Islet precursor cell (in vitro differentiated cells): ENCODE results near the gene KREMEN1.

Experiments used
- DNase-seq: peaks from one replicate; pipeline ENCODE4 v3.0.0-alpha.2; 2018

Gene KREMEN1

DNA sequence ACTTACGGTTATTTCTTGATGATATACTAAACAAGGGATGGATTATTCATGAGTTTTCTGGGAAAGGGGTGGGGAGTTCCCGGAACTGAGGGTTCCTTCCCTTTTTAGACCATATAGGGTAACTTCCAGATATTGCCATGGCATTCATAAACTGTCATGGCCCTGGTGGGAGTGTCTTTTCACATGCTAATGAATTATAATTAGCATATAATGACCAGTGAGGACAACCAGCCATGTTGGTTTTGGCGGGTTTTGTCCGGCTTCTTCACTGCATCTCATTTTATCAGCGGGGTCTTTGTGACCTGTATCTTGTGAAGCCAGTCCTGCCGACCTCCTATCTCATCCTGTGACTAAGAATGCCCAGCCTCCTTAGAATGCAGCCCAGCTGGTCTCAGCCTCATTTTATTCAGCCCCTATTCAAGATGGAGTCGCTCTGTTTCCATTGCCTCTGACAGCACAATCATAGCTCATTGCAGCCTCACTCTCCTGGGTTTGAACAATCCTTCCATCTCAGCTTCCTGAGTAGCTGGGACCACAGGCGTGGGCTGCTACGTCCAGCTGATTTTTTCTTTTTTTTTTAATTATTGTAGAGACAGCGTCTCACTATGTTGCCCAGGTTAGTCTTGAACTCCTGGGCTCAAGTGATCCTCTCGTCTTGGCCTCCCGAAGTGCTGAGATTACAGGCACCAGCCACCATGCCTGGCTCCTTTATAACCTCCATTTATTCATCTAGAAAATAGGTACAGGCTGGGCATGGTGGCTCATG lies 80.3 kb downstream of the KREMEN1 start:
- peak; percentile 53 for DNase-seq

DNA sequence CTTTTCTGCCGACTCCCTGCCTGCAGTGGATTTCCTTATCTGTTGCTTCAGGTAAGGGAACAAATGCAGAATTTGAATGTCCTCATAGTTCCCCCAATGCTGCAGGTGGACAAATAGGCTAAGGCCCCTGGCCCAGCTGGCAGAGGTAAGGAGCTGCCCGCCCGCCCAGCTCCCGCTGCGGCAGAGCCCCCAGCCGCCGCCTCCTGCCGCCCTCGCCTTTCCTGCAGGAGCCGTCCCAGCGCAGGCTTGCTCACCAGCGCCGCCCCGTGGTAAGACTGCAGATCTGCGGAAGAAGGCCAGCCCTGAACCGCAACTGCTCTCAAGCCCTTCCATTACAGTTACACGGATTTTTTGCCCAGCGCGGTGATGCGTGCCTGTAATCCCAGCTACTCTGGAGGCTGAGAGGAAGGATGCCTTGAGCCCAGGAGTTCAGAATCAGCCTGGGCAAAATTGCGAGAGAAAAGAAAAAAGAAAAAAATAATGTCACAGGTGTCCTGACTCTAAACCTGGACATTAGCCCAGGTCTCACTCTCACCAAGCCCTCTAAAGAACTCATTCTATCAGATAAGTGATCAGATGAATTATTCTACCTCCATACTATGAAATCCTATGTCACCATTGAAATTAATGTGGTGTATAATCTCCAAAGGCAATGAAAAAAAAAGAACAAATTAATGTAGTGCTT lies 81.7 kb downstream of the KREMEN1 start:
- peak; percentile 90 for DNase-seq

DNA sequence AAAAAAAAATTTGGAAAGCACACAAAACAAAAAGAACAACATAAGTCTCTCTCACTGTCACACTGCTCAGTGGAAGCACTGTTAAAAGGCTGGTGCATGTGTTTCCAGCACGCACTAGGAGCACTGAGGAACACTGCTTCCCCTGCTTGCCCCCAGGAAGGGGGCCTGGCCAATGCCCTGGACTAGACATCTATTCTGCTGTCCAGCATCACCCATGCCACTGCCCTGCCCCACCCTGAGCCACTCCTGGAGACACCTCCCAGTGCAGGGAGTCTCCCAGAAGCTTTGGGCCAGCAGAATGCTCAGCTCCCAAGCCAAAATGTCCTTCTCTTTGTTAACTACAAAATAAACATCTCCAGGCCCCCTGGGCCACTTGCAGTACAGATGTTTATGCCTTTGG lies 83.1 kb downstream of the KREMEN1 start:
- DNase-seq, result no peak

DNA sequence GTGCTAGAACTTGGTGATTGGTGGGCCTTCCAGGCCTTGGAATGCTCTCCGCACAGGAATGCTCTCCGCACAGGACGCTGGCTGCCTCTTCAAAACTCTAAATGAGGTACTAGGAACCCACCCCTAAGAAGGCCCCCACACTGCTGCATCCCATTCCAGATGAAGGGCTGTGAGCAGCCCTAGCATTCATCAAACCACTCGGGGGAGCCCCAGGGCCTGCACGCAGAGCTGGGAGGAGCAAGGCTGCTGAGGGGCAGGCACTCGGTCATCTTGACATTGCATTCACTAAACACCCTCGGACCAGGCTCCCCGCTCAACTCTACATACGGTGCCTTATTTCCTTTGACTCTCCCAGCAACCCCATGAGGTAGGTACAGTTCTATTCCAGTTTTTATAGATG lies 83.7 kb downstream of the KREMEN1 start:
- DNase-seq, result no peak

DNA sequence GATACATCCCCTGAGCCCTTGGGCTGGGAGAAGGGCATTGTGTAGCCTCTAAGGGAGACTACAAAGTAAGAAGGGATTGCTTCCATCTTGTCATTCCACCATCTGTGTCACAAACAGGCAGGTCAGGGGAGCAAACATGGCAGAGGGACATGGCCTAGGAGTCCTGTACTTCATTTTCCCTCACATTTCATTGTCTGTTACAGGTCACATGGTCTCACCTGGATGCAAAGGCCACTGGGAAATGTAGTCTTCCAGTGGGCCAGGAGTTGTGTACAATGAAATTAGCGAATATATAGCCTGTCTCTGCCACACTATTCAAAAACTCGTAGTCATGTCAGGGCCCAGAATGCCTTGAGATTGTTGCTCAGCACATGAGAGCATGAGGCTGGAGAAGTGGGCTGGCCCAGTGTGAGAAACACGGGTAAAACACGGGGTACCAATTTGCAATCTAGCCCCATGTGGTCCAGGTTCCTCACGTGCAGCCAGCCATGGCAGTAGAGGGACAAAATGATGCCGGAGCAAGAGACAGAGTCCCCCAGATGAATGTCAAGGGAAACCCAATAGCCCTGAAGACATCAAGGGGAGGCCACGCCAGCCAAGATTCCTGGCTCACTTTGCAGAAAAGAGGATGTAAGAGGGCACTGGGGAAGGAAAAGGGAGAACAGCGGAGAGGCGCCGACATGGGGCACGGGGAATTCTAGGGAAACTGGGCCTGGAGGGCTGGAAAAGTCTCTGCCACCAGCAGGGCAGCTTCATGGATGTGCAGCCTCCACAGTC lies 85.1 kb downstream of the KREMEN1 start:
- no peak for DNase-seq

DNA sequence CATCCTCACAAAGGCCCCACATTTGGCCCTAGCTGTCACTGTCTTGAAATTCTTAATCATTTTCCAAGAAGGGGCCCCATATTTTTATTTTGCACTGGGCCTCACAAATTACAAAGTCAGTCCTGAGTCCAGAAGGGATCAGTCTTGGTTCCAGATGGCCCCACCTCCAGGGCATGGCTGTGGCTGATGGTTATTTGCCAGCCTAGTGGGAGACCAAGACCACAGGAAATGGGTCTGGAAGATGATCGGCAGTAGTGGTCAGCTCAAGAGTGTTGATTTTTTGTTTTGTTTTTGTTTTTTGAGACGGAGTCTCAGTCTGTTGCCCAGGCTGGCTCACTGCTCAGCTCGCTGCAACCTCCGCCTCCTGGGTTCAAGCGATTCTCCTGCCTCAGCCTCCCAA lies 85.7 kb downstream of the KREMEN1 start:
- DNase-seq, result no peak

DNA sequence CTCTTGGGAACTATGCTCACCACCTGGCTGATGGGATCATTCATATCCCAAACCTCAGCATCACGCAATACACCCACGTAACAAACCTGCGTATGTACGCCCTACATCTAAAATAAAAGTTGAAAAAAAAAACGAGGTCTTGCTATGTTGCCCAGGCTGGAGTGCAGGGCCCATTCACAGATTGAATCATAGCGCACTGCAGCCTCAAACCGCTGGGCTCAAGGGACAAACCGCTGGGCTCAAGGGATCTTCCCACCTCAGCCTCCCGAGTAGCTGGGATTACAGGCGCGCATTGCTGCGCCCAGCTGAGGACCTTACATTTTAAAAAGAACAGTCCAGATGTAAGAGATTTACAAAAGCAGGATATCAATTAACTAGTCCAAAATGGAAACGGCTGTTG lies 91.0 kb downstream of the KREMEN1 start:
- DNase-seq, result no peak

DNA sequence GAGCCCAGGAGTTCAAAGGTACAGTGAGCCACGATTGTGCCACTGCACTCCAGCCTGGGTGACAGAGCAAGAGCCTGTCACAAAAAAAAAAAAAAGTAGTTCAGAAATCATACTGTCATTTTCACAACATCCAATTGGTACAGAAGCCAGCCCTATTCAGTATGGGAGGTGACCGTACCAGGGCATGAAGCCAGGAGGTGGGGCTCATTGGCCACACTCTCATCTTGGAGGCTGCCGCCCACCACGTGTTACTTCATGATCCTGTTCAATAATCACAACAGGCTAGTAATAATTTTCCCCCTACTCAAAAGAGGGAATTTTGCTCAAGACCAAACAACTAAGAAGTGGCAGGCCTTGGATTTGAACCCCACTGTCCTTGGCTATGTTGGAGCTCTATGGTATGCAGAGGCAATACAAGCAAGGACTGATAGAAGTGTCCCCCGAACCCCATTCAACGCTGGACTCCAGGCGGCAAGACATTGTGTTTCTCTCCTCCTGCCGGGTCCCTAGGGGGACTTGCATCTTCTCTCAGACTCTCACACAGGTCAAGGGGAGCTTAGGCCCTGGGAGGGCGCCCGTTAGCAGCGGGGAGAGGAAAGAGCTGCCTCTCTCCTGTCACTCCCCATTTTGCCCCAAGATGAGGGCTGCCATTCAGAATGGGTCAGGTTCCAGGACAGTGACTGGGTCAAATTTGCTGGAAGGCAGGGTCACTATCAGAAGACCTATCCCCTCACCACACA lies 92.7 kb downstream of the KREMEN1 start:
- DNase-seq, result no peak

DNA sequence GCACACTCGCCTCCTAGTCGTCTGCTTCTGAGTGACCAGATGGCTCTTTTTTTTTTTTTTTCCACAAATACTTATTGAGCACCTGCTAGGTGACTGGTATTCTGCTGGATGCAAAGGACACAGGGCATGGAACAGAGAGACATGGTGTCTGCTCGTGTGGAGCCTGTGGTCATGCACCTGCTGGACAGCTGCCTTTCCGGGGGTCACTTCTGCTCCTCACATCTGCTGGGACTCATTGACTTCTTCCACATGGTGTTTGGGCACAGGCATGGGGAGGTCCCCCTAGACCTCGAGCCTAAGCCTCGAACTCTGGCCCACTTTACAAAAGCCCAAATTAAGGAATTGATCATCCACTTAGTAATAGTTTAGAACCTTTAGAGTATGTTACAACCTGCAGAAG lies 93.3 kb downstream of the KREMEN1 start:
- DNase-seq, result no peak

DNA sequence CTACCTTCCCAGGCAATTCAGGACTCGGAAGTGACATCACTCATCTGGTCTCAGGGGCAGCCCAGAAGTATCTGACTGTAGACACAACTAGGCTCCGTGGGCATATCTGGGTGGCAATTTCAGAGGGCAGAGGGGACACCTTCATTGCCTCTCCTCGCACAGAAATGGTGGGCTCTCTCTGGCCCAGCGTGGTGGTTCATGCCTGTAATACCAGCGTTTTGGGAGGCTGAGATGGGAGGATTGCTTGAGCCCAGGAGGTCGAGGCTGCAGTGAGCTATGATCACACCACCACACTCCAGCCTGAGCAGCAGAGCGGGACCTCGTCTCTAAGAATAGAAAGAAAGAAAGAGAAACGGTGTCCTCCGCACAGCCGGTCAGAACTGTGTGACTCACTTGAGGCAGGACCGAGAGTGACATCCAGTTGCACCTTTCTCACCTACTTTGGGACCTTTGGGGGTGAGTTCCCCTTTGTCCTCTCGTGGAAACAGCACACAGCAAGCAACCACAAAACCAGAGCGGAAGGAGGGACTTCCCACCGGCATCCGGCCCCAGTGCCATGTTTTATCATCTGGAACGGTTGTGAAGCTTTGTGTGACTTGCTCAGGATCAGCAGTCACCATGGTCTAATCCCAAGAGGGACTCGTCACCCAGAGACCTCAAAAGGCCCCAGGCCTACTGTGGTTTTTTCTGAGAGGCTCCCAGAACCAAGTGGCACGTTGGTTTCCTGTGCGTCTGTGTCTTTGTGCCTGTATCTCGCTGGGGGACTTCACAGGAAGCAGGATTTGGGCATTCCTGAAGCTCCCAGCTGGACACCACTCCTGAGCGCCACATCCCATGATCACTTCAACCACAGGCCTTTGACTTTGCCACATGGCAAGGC lies 94.4 kb downstream of the KREMEN1 start:
- no peak for DNase-seq

DNA sequence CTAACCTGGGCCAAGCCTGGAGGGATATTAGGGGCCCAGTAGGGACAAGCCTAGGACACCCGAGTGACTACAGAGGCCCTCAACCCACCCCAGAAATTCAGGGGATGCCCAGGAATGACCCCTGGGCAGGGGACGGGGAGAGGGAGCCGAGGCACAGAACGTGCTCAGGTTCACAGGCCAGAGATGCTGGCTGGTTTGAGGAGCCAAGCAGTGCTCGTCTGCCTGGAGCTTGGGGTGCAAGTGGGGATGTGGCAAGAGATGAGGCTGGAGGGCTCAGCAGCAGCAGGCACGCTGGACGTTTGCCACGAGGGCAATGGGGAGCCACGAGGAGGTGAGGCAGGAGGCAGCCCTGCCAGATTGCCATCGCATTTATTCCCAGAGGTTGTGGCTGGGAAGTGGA lies 98.9 kb downstream of the KREMEN1 start:
- no peak for DNase-seq

DNA sequence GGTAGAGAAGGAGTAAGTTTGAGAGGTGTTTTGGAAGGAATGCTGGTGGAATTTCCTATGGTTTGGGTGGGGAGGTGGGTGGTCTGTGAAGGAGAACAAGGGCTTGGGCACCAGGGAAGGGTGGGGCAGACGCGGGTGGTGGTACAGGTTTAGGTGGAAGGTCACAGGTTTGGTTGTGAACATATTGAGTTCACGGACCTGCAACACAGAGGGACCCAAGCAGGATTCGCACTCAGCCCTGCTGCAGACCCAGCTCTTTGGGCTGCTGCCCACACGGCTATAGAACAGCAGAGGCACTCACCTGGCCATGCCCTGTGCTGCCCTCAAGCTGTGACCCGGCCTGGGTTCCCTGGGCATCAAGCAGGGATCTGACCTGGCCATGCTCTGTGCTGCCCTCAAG lies 99.4 kb downstream of the KREMEN1 start:
- no peak for DNase-seq

DNA sequence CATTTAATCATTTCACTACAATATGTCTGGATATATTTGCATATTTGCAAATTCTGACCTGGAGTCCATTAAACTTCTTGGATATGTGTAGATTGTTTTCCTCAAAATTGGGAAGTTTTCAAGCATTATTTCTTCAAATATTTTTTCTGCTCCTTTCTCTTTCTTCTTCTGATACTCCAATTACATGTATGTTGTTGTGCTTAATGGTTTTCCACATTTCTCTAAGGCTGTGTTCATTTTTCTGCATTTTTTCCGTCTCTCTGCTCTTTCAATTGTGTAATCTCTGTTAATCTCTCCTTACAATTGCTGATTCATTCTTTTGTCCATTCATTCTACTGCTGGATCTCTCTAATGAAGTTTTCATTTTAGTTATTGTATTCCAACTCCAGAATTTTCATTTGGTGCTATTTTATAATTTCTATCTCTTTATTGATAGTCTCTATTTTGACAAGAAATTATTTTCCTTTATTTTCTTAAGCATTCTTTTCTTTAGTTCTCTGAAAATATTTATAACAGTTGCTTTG lies 102.5 kb downstream of the KREMEN1 start:
- no peak for DNase-seq

DNA sequence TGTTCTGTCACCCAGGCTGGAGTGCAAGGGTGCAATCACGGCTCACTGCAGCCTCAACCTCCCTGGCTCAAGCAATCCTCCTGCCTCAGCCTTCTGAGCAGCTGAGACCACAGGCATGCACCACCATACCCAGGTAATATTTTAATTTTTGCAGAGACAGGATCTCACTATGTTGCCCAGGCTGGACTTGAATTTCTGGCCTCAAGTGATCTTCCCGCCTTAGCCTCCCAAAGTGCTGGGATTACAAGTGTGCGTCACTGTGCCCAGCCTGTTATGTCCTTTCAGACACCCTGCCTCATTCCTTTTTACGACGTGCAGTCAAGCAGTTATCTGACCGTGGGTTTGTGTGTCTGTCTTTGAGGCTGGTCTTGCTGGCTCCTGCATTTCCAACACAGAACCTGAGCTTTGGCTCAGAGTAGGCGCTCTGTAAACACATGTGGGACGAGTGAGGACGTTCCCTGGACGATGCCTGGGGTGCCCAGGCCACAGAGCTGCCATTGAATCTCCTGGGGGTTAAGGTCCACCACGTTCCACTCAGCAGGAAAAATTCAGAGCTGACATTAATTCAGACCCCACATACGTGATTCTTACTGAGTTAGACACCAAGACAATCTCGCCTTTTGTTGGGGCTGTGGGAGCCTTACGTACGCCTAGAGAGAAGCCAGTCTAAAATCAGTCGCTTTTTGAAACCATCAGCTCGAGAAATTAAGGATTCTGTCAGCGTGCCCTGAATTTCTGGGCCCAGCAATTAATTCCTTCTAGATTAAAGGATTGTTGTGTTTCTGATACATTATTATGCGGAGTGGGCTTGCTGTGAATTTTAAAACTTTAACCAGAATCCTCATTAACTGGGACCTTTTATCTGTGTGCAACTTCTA lies 111.4 kb downstream of the KREMEN1 start:
- peak; percentile 69 for DNase-seq

DNA sequence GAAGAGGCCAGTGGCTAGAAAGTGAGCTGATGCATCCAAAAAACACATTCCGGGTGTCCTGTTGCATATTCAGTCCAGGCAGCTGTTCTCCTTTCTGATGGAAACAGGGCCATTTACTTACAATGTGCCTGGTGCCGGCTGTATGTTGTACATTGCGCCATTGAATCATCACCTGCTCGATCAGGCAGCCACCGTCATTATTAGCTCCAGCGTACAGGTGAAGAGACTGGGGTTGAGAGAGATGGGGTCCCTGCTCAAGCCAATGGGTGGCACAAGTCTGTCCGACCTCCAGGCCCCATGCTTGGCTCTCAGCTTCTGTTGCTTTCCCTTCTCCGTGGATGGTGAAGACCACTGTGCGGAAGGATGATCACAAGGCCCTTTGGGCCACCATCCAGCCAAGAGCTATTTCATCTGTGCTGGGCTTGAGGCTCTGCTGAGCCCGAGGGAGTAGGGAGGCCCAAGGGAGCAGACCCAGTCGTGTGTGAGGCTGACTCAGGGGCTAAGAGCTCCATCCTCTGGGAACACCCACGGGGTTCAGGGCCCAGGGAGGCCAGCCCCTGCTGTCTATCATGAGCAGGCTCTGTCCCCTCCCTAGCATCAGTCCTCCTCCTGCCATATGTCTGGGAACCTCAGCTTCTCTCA lies 112.1 kb downstream of the KREMEN1 start:
- no peak for DNase-seq

DNA sequence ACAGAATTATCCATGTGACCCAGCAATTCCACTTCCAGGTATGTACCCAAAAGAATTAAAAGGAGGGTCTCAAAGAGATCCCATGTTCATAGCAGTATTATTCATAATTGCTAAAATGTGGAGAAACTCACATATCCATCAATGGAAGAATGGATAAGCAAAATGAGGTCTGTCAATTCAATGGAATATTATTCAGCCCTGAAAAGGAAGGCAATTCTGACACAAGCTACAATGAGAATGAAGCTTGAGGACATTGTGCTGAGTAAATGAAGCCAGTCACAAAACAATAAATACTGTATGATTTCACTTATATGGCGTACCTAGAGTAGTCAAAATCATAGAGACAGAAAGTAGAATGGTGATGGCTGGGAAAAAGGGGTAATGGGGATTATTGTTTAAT lies 113.5 kb downstream of the KREMEN1 start:
- no peak for DNase-seq

DNA sequence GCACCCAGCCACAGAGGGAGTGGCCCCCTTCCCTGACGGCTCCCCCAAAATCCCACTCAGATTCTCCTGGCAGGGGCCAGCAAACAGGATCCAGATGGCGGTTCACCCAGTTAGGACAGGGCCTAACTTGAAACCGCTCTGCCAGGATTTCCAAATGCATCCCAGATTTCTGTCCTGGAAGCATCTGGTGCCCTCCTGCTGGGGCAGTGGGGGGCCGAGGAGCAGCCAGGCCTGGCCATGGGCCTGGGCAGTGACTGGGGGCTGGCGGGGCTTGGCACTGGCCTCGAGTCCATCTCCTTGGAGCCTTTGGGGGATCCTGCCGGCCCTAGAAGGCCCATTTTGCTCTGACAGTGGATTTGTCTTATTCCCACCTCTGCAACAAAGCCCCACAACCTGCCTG lies 115.0 kb downstream of the KREMEN1 start:
- no peak for DNase-seq

DNA sequence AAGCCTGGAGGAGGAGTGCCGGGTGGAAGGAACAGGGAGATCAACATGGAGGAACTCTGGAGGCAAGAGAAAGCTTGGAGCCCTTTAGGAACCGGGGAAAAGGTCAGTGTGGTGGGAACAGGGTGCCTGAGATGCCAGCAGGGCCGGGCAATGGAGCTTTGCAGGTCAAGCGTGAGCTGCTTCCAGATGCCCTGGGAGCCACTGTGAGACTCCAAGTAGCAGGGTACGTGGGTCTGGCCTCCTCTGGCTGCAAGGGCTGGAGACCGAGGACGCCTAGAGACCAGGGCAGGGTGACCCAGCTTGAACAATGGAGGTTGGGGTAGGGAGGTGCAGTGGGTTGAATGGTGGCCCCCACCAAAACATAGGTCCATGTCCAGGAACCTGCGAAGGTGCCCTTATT lies 117.2 kb downstream of the KREMEN1 start:
- DNase-seq, result no peak

DNA sequence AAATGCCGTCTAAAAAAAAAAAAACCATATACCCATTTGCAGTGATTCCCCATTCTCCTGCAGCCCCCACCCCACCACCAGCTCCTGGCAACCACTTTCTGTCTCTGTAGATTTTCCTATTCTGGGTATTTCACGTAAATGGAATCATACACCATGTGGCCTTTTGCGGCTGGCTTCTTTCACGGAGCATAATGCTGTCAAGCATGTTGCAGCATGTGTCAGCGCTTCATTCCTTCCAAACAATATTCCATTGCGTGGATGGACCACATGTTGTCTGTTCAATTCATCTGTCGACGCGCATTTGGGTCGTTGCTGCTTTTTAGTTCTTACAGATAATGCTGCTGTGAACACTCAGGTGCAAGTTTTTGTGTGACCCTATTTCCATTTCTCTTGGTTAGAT lies 118.1 kb downstream of the KREMEN1 start:
- DNase-seq, result no peak

DNA sequence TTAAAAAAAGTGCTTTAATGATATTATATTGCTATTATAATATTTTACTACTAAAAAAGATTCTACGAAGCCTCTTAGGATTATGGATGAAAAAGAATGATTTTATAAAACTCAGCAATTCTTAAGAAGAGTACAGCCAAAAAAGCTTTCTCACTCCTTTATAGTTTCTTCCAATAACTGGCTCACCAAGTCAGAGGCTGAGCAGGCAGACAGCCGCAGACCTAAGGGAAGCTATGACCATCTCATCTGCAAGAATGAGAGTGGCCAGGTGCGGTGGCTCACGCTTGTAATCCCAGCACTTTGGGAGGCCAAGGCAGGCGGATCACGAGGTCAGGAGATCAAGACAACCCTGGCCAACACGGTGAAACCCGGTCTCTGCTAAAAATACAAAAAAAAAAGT lies 120.2 kb downstream of the KREMEN1 start:
- no peak for DNase-seq
